ENCODE data around the gene RELCH.

GRCh38 chr18:62294073-62294472, 107.0 kb downstream of the RELCH start:
- TF ChIP-seq, protein P1, sequence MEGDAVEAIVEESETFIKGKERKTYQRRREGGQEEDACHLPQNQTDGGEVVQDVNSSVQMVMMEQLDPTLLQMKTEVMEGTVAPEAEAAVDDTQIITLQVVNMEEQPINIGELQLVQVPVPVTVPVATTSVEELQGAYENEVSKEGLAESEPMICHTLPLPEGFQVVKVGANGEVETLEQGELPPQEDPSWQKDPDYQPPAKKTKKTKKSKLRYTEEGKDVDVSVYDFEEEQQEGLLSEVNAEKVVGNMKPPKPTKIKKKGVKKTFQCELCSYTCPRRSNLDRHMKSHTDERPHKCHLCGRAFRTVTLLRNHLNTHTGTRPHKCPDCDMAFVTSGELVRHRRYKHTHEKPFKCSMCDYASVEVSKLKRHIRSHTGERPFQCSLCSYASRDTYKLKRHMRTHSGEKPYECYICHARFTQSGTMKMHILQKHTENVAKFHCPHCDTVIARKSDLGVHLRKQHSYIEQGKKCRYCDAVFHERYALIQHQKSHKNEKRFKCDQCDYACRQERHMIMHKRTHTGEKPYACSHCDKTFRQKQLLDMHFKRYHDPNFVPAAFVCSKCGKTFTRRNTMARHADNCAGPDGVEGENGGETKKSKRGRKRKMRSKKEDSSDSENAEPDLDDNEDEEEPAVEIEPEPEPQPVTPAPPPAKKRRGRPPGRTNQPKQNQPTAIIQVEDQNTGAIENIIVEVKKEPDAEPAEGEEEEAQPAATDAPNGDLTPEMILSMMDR (conservative IDR thresholded peaks at IDR 0.05): no peak
- TF ChIP-seq ZFX (IDR thresholded peaks at IDR 0.05): no peak

All from C4-2B (cell line).